Mammary epithelial cell (primary cell): ENCODE results near the gene LRP5.

Experiments used
- EZH2 ChIP-seq: IDR thresholded peaks from 2 replicates; pipeline ENCODE4 v1.6.1; 2012; ENCODE audit warnings: low read length, inconsistent platforms, borderline replicate concordance
- TF ChIP-seq, protein P1 (sequence below), 2 donors: IDR thresholded peaks in 1 of 2; conservative IDR thresholded peaks in 1 of 2; 2 replicates each; pipeline ENCODE4 v1.5.1; 2011 to 2012; ENCODE audit warnings: inconsistent platforms in 2 of 2, low read length in 2 of 2, mild to moderate bottlenecking in 2 of 2, control low read depth in 1 of 2, low read depth in 1 of 2; ENCODE audit not compliant: insufficient read depth in 1 of 2; ENCODE audit errors: extremely low read depth in 1 of 2

DNA sequence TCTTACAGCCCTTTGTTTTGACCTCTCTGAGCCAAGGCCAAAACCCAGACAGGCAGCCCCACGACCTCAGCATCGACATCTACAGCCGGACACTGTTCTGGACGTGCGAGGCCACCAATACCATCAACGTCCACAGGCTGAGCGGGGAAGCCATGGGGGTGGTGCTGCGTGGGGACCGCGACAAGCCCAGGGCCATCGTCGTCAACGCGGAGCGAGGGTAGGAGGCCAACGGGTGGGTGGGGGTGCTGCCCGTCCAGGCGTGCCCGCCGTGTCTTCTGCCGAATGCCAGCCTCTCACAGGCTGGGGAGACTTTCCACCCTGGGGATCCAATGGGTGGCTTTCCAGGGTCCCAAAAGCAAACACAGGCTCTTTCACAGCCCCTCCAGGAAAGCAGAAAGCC, 111.1 kb downstream of the LRP5 start:
- TF ChIP-seq, protein P1, sequence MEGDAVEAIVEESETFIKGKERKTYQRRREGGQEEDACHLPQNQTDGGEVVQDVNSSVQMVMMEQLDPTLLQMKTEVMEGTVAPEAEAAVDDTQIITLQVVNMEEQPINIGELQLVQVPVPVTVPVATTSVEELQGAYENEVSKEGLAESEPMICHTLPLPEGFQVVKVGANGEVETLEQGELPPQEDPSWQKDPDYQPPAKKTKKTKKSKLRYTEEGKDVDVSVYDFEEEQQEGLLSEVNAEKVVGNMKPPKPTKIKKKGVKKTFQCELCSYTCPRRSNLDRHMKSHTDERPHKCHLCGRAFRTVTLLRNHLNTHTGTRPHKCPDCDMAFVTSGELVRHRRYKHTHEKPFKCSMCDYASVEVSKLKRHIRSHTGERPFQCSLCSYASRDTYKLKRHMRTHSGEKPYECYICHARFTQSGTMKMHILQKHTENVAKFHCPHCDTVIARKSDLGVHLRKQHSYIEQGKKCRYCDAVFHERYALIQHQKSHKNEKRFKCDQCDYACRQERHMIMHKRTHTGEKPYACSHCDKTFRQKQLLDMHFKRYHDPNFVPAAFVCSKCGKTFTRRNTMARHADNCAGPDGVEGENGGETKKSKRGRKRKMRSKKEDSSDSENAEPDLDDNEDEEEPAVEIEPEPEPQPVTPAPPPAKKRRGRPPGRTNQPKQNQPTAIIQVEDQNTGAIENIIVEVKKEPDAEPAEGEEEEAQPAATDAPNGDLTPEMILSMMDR (conservative IDR thresholded peaks at IDR 0.05 in 1 of 2, IDR thresholded peaks at IDR 0.05 in 1 of 2; ENCODE audit: extremely low read depth in 1 of 2, insufficient read depth in 1 of 2, low read depth in 1 of 2, low read length in 2 of 2): no peak
- TF ChIP-seq EZH2: no peak
